GM19025 (cell line): ENCODE results near the gene SLC34A2.
"Not testable (repeated sequence)": the region's sequence is repeated elsewhere in the genome, so short reads cannot be mapped to it uniquely, and the experiment has no call there.

Experiments used
- ATAC-seq: cut with Tn5 transposase; IDR thresholded peaks from one replicate; pipeline ENCODE4 v1.9.1; 2021; ENCODE audit warnings: mild to moderate bottlenecking, low read depth, moderate library complexity; ENCODE audit not compliant: unreplicated experiment

SLC34A2 gene

GRCh38 chr4:25658357-25658771, 2.7 kb downstream of the SLC34A2 start:
- ATAC-seq: no peak

- no peak for ATAC-seq
These were observed 3.1 kb downstream of the SLC34A2 start for GRCh38 chr4:25658777-25659176.

- ATAC-seq: not testable (repeated sequence)
These were observed 5.8 kb downstream of the SLC34A2 start for GRCh38 chr4:25661441-25661840.

GRCh38 chr4:25662306-25662705, 6.7 kb downstream of the SLC34A2 start:
- no peak for ATAC-seq

- no peak for ATAC-seq
These were observed 8.1 kb downstream of the SLC34A2 start for GRCh38 chr4:25663781-25664180.

GRCh38 chr4:25666031-25666630, 10.5 kb downstream of the SLC34A2 start:
- ATAC-seq: no peak

GRCh38 chr4:25667931-25668557, 12.4 kb downstream of the SLC34A2 start:
- no peak for ATAC-seq

GRCh38 chr4:25670991-25671390, 15.3 kb downstream of the SLC34A2 start:
- ATAC-seq: no peak

GRCh38 chr4:25672756-25673155, 17.1 kb downstream of the SLC34A2 start:
- no peak for ATAC-seq

- no peak for ATAC-seq
These were observed 18.7 kb downstream of the SLC34A2 start for GRCh38 chr4:25674386-25674785.

- no peak for ATAC-seq
These were observed 20.6 kb downstream of the SLC34A2 start for GRCh38 chr4:25676221-25676620.

GRCh38 chr4:25677157-25677556, 21.5 kb downstream of the SLC34A2 start:
- ATAC-seq: no peak

- no peak for ATAC-seq
These were observed 22.3 kb downstream of the SLC34A2 start for GRCh38 chr4:25677943-25678342.

- ATAC-seq: no peak
These were observed 32.1 kb downstream of the SLC34A2 start for GRCh38 chr4:25687773-25688172.

GRCh38 chr4:25694466-25694865, 38.8 kb downstream of the SLC34A2 start:
- ATAC-seq: no peak

GRCh38 chr4:25696409-25696808, 40.8 kb downstream of the SLC34A2 start:
- ATAC-seq: no peak

- ATAC-seq: no peak
These were observed 41.9 kb downstream of the SLC34A2 start for GRCh38 chr4:25697516-25697915.

GRCh38 chr4:25700661-25701060, 45.0 kb downstream of the SLC34A2 start:
- ATAC-seq: no peak

GRCh38 chr4:25702848-25703247, 47.2 kb downstream of the SLC34A2 start:
- no peak for ATAC-seq

GRCh38 chr4:25703731-25704388, 48.2 kb downstream of the SLC34A2 start:
- ATAC-seq: no peak

GRCh38 chr4:25704516-25704915, 48.9 kb downstream of the SLC34A2 start:
- ATAC-seq: no peak

GRCh38 chr4:25710637-25711036, 55.0 kb downstream of the SLC34A2 start:
- no peak for ATAC-seq
